ENCODE results near the gene MYH6.

DNA sequence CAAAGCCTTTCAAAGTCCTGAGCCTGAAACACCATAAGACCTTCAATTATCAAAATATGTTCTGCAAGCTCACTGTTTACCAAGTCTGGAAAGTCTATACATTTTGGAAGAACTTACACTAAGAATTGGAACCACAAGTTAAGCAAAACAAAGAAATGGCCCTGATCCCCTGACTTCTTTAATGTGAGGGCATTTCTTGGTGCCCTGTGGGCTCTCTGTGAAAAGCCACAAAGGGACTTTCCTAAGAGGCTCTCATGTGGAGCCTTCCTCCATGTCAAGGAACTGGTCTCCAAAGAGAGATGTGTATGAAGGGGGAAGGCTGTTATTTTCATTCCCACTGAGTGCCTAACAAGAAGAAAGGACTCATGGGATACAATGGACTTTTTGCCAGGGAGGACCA, 13.5 kb upstream of the MYH6 start:
- TF ChIP-seq EZH2 (IDR thresholded peaks at IDR 0.05; ENCODE audit: borderline replicate concordance, low read depth, low read length, severe bottlenecking): no peak
- TF ChIP-seq, protein P1, sequence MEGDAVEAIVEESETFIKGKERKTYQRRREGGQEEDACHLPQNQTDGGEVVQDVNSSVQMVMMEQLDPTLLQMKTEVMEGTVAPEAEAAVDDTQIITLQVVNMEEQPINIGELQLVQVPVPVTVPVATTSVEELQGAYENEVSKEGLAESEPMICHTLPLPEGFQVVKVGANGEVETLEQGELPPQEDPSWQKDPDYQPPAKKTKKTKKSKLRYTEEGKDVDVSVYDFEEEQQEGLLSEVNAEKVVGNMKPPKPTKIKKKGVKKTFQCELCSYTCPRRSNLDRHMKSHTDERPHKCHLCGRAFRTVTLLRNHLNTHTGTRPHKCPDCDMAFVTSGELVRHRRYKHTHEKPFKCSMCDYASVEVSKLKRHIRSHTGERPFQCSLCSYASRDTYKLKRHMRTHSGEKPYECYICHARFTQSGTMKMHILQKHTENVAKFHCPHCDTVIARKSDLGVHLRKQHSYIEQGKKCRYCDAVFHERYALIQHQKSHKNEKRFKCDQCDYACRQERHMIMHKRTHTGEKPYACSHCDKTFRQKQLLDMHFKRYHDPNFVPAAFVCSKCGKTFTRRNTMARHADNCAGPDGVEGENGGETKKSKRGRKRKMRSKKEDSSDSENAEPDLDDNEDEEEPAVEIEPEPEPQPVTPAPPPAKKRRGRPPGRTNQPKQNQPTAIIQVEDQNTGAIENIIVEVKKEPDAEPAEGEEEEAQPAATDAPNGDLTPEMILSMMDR (IDR thresholded peaks at IDR 0.05; ENCODE audit: extremely low read depth in 1 of 2, insufficient read depth in 1 of 2, low read depth in 1 of 2, low read length in 2 of 2): no peak

All from endothelial cell of umbilical vein (primary cell).